Gastroesophageal sphincter (tissue), 4 donors: Measurements from ENCODE around the gene DSCAML1. TPM values are rescaled to one million over a fixed set of nuclear protein-coding genes. Genes with fewer than 3 reads are reported as not detected.

Experiments
- ATAC-seq: fragments of 150-250 bp; one replicate; pipeline ENCODE4 v1.9.1; 2016; ENCODE audit warnings: mild to moderate bottlenecking, moderate library complexity
- H3K27ac ChIP-seq, 4 donors: fragments of 200-600 bp; sonication (generic) in 3 of 4; 1 replicate in 3 of 4; 2 replicates in 1 of 4; pipeline ENCODE4 v1.5.1; 2016 to 2019
- H3K27me3 ChIP-seq: fragments of 200-600 bp; sonication (generic); one replicate; pipeline ENCODE4 v1.5.1; 2019
- H3K36me3 ChIP-seq, 2 donors: fragments of 200-600 bp; sonication (generic); one replicate each; pipeline ENCODE4 v1.5.1; 2019; ENCODE audit warnings: control low read depth in 1 of 2
- H3K4me1 ChIP-seq, 3 donors: fragments of 200-600 bp; sonication (generic); 1 replicate in 2 of 3; 2 replicates in 1 of 3; pipeline ENCODE4 v1.5.1; 2016 to 2019; ENCODE audit warnings: control low read depth in 2 of 3
- H3K4me3 ChIP-seq, 2 donors: fragments of 200-600 bp; sonication (generic); one replicate each; pipeline ENCODE4 v1.5.1; 2019; ENCODE audit warnings: mild to moderate bottlenecking in 1 of 2, moderate library complexity in 1 of 2
- H3K9me3 ChIP-seq, 3 donors: fragments of 200-600 bp; sonication (generic); one replicate each; pipeline ENCODE4 v1.5.1; 2017 to 2019; ENCODE audit warnings: control low read depth in 2 of 3
- EP300 ChIP-seq: sonication (generic); formaldehyde crosslinking; IDR thresholded peaks from one replicate; pipeline ENCODE4 v1.6.1; 2017; ENCODE audit warnings: antibody characterized with exemption, mild to moderate bottlenecking
- POLR2A ChIP-seq, 2 donors: fragments of 450-650 bp; IDR thresholded peaks; one replicate each; pipeline ENCODE4 v1.6.1; 2017; ENCODE audit warnings: antibody characterized with exemption in 2 of 2, mild to moderate bottlenecking in 2 of 2, moderate library complexity in 1 of 2
- POLR2AphosphoS5 ChIP-seq: sonication (generic); formaldehyde crosslinking; IDR thresholded peaks from one replicate; pipeline ENCODE4 v1.6.1; 2017; ENCODE audit warnings: antibody characterized with exemption
- WGBS, 2 donors: methylation state at CpG; one replicate each; pipeline ENCODE4 v1.1.5; 2018; ENCODE audit warnings: low coverage in 1 of 2; 5-methylcytosine and 5-hydroxymethylcytosine counted together
- total RNA-seq, 4 donors: library from RNA; depleted of rRNA; stranded (reverse); fragments of >200 nt; gene quantifications; one replicate each; pipeline ENCODE4 v1.1.0, GENCODE V29; 2016
- TF ChIP-seq, protein P1 (sequence below), 4 experiments: fragments of 200-600 bp in 2 of 4; fragments of 450-650 bp in 2 of 4; sonication (generic) in 1 of 4; IDR thresholded peaks; one replicate each; pipeline ENCODE4 v1.5.1; 2017 to 2019; ENCODE audit warnings: antibody characterized with exemption in 4 of 4, mild to moderate bottlenecking in 2 of 4, moderate library complexity in 2 of 4

DSCAML1 gene
- total RNA-seq, 4 donors from 2014 or later = 0.35 to 2.5 (median 0.73) TPM

GRCh38 chr11:117638911-117639543 is 158.0 kb downstream of the DSCAML1 start:
- no peaks in the 10 kb centered on the region for H3K4me1 ChIP-seq
- H3K36me3 ChIP-seq = no peaks in the 10 kb centered on the region
- 73 to 100% methylated on average over 1 to 2 of the region's 2 CpGs for WGBS, 2 donors
- peaks cover 24% of the 10 kb centered on the region for H3K27me3 ChIP-seq
- H3K9me3 ChIP-seq = no peaks in the 10 kb centered on the region
- no peak for ATAC-seq
- no peak overlapping the region for H3K27ac ChIP-seq
- TF ChIP-seq POLR2AphosphoS5 = no peak
- TF ChIP-seq EP300 = no peak
- no peak overlapping the region for H3K4me3 ChIP-seq

DNA sequence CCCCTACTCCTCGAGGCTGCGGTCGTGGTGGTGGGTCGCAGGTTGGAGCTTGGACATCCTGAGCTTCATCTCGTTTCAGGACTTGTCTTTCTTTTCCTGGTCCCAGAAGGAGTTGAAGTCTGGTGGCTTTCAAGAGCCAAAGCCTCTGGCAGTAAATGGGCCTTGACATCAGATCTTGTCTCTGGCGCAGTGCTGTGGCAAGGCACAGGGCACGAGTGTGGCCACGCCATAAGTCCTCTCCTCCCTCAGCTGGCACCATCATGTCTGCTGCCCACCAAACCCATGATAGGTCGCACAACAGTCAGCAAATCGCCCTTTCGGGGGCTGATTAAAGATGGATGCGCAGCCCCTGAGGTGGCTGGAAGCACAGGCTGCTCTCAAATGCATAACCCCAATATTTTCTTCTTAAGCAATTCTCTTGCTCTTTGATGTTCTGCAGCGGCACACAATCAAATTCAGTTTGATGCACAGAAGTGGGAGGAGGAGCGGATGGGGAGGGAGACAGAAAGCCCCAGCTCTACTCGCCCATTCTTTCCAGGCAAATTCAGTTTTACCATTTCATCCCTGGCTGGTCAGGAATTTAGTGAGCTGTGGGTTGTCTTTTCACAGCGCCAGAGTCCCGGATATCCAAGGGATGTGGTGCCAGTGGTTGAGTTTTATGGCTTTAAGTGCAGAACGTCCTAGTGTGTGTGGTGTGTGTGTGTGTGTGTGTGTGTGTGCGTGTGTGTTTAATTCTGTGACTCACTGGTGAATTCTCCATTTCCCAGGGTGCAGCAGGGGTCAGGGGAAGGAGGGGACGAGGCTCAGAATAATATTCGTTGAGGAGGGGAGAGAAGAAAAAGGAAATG is 162.0 kb downstream of the DSCAML1 start:
- Histone ChIP-seq H3K9me3 (no peaks in the 10 kb centered on the region), H3K4me3 (no peak overlapping the region), H3K36me3 (no peaks in the 10 kb centered on the region), H3K4me1 (no peaks in the 10 kb centered on the region), H3K27me3 (peaks cover 8% of the 10 kb centered on the region), H3K27ac (no peak overlapping the region)
- WGBS, 2 donors = 63 to 79% methylated on average over 9 to 17 of the region's 21 CpGs
- TF ChIP-seq POLR2A (IDR thresholded peaks at IDR 0.05) (no peak), POLR2AphosphoS5 (no peak), EP300 (no peak)
- TF ChIP-seq, protein P1, sequence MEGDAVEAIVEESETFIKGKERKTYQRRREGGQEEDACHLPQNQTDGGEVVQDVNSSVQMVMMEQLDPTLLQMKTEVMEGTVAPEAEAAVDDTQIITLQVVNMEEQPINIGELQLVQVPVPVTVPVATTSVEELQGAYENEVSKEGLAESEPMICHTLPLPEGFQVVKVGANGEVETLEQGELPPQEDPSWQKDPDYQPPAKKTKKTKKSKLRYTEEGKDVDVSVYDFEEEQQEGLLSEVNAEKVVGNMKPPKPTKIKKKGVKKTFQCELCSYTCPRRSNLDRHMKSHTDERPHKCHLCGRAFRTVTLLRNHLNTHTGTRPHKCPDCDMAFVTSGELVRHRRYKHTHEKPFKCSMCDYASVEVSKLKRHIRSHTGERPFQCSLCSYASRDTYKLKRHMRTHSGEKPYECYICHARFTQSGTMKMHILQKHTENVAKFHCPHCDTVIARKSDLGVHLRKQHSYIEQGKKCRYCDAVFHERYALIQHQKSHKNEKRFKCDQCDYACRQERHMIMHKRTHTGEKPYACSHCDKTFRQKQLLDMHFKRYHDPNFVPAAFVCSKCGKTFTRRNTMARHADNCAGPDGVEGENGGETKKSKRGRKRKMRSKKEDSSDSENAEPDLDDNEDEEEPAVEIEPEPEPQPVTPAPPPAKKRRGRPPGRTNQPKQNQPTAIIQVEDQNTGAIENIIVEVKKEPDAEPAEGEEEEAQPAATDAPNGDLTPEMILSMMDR (IDR thresholded peaks at IDR 0.05) = no peak
- ATAC-seq = no peak

DNA sequence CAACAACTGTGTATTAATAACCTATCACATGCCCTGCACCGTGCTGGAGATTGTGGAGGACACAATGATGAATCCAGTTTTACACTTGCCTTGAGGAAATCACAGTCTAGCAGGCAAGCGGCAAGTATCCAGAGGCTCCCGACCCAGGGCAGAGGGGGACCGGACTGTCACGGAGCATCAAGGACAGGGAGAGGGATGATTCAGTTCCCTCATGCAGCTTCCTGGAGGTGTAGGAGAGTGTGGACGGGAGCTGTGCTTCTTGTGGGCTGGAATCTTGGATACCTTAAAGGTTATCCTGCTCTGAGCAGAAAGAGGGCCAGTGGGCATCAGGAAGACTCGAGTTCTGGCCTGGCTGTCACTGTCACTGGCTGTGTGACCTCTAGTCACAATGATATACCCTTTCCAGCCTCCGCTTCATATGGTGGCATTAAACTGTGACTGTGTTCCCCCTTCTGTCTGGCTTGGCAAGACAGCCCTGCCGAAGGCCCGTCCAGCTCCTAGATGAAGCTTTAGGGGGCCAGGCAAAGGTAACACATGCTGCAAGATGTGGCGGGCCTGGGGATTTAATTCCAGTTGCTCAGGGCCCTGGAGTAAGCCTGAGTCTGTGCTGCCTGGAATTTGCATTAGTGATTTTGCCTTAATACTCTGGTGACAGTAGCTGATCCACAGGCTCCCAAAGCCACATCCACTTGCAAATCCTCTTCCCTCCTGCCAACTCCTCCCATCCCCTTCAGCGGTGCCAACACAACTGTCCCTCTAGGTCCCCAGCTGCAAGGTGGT is 162.8 kb downstream of the DSCAML1 start:
- no peaks in the 10 kb centered on the region for H3K36me3 ChIP-seq
- peaks cover 2% of the 10 kb centered on the region for H3K27me3 ChIP-seq
- WGBS, 2 donors = 90 to 95% methylated on average over 6 to 8 of the region's 12 CpGs
- TF ChIP-seq POLR2A (IDR thresholded peaks at IDR 0.05) = no peak
- no peak for TF ChIP-seq POLR2AphosphoS5
- TF ChIP-seq, protein P1 (IDR thresholded peaks at IDR 0.05) = no peak
- TF ChIP-seq EP300 = no peak
- no peak overlapping the region for H3K27ac ChIP-seq
- H3K4me1 ChIP-seq = no peaks in the 10 kb centered on the region
- ATAC-seq = no peak
- no peaks in the 10 kb centered on the region for H3K9me3 ChIP-seq
- H3K4me3 ChIP-seq = no peak overlapping the region

- H3K27ac ChIP-seq = no peak overlapping the region
- ATAC-seq = no peak
- H3K27me3 ChIP-seq = no peaks in the 10 kb centered on the region
- WGBS, 2 donors = 84 to 89% methylated on average over 5 to 7 of the region's 9 CpGs
- no peaks in the 10 kb centered on the region for H3K9me3 ChIP-seq
- TF ChIP-seq, protein P1 (IDR thresholded peaks at IDR 0.05) = no peak
- no peak overlapping the region for H3K4me3 ChIP-seq
- no peaks in the 10 kb centered on the region for H3K4me1 ChIP-seq
- no peaks in the 10 kb centered on the region for H3K36me3 ChIP-seq
Observed at GRCh38 chr11:117633186-117633754, 163.7 kb downstream of the DSCAML1 start.

- Histone ChIP-seq H3K27me3 (no peaks in the 10 kb centered on the region), H3K27ac (no peak overlapping the region), H3K4me1 (no peaks in the 10 kb centered on the region), H3K9me3 (no peaks in the 10 kb centered on the region), H3K4me3 (no peak overlapping the region), H3K36me3 (no peaks in the 10 kb centered on the region)
- 100% methylated on average over 1 of the region's 3 CpGs for WGBS, 2 donors
- no peak for ATAC-seq
- TF ChIP-seq, protein P1 (IDR thresholded peaks at IDR 0.05) = no peak
- TF ChIP-seq POLR2AphosphoS5 (no peak), EP300 (no peak), POLR2A (IDR thresholded peaks at IDR 0.05) (no peak)
Observed at GRCh38 chr11:117632306-117632705, 164.7 kb downstream of the DSCAML1 start.
